GM10266 (cell line): Measurements from ENCODE around the gene HLA-DRB1.
A peak's percentile ranks its signal among the peaks of the same experiment; 100 is the strongest.
"Not testable (repeated sequence)": the region's sequence is repeated elsewhere in the genome, so short reads cannot be mapped to it uniquely, and the experiment has no call there.

Experiments
- DNase-seq: peaks from one replicate; pipeline ENCODE4 v3.0.0; 2012; ENCODE audit errors: extremely low spot score
- TF ChIP-seq, protein P1 (sequence below): IDR thresholded peaks from 2 replicates; pipeline ENCODE4 v1.5.1; 2012; ENCODE audit warnings: mild to moderate bottlenecking, low read depth; ENCODE audit not compliant: control insufficient read depth, insufficient read depth; ENCODE audit errors: missing control alignments

Gene HLA-DRB1

DNA sequence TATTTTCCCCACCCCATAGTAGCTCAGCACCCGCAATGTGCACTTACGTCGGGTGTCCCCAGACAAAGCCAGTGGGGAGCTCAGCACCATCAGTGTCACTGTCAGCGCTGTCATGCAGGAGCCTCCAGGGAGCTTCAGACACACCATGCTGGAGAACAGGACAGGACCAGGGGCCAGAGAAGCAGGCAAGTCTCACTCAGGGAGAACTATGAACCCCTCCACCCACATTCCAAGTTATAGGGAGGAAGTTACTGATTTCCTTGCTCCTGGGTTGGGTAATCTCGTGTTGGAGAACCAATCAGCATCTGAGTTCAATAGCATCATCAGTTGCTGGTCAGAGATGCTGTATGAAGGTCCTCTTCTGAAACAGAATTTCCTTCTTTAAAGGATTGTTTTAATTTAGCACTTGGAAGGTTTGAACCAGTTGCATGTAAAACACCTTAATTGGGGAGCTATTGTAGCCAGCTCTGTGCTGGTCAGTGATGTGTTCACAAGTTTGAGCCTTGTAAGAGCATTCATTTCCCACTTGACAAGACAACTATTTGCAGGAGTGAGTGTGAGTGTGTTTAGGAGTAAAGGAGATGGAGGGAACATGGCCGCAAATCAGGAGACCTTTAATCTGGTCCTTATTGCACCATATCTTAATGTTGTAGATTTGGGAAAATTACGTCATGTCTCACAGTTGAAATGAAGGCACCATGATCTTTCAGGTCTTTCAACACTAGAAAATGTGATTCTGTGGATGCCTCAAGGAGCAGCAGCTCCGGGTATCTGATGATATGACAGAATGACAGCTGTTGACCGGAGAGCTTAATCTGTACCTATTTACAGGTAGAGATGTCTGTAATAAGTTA lies at the start of gene HLA-DRB1:
Gene HLA-DRB1 (minus strand): TSS at position 253 of the 854 bp plus-strand sequence. CDS start 106 bp downstream, at position 147.
- TF ChIP-seq, protein P1, sequence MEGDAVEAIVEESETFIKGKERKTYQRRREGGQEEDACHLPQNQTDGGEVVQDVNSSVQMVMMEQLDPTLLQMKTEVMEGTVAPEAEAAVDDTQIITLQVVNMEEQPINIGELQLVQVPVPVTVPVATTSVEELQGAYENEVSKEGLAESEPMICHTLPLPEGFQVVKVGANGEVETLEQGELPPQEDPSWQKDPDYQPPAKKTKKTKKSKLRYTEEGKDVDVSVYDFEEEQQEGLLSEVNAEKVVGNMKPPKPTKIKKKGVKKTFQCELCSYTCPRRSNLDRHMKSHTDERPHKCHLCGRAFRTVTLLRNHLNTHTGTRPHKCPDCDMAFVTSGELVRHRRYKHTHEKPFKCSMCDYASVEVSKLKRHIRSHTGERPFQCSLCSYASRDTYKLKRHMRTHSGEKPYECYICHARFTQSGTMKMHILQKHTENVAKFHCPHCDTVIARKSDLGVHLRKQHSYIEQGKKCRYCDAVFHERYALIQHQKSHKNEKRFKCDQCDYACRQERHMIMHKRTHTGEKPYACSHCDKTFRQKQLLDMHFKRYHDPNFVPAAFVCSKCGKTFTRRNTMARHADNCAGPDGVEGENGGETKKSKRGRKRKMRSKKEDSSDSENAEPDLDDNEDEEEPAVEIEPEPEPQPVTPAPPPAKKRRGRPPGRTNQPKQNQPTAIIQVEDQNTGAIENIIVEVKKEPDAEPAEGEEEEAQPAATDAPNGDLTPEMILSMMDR: no peak
- DNase-seq: peak; percentile 41

DNA sequence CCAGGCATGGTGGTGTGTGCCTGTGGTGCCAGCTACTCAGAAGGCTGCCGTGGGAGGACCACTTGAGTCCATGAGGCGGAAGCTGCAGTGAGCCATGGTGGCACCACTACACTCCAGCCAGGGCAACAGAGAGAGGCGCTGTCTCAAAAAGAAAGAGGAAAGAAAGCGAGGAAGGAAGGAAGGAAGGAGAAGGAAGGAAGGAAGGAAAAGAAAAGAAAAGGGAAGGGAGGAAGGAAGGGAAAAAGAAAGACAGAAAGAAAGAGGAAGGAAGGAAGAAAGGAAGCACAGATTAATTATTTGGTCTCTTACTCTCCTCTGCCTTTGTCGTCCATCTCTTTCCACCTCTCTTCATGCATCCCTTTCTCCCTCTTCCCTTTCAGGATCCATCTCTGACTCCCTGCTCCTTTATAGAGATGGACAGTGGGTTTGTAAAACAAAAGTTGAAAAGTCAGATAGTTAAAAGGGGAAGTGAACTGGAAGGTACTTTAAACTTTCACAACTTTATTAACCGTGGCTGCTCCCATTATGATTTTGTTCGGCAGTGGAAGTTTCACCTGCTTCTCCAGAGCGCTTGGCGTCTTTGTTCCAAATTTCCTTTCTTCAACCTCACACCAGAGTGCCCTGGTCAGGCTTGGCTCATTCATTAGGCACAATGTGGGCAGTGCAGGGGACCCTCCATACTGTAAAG lies 49.0 kb upstream of the HLA-DRB1 start:
- TF ChIP-seq, protein P1: no peak
- no peak for DNase-seq

DNA sequence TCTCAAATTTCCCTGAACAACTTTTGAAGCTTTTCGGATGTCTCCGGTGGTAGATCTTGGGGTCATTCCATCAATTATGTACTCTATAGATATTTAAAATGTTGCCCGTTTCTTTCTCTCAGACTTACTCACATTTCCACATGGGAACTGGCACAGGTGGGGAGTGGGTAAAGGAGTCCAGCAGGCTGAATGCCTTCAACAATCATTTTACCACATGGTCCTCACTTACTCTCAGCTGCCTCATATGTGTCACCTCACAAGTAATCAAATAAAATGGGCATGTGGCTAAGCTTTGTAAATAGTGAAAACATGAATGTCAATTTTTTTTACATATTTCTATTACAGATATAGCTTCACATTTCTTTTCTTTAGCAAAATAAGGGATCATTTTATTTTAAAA lies 48.2 kb upstream of the HLA-DRB1 start:
- no peak for DNase-seq
- TF ChIP-seq, protein P1: no peak

DNA sequence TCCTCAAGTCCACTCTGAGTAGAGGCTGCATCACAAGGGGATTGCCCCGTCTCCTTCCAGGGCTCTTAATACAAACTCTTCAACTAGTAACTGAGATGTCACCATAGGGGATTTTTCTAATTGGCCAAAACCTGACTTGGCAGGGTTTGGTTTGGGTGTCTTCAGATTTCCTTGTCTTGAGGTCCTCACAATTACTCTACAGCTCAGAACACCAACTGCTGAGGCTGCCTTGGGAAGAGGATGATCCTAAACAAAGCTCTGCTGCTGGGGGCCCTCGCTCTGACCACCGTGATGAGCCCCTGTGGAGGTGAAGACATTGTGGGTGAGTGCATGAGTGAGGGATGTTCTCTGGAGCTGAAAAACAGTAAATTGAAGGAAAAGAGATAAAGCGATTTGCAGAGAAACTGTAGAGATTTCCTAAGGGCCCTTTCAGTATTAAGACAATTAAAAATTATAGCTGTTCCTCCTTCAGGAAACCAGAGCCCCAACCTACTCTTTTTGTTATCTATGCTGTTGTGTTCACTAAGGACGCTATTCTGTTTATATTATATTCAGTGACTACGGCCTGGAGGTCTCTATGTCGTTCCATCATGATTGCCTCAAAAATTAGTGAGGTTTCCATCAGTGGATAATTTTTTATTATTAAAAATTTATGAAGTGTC lies 47.7 kb upstream of the HLA-DRB1 start, which contains the start of gene HLA-DQA1:
Gene HLA-DQA1 (plus strand): TSS at position 188 of the 662 bp plus-strand sequence. CDS start 53 bp downstream, at position 241.
- peak; percentile 71 for DNase-seq
- TF ChIP-seq, protein P1: no peak

DNA sequence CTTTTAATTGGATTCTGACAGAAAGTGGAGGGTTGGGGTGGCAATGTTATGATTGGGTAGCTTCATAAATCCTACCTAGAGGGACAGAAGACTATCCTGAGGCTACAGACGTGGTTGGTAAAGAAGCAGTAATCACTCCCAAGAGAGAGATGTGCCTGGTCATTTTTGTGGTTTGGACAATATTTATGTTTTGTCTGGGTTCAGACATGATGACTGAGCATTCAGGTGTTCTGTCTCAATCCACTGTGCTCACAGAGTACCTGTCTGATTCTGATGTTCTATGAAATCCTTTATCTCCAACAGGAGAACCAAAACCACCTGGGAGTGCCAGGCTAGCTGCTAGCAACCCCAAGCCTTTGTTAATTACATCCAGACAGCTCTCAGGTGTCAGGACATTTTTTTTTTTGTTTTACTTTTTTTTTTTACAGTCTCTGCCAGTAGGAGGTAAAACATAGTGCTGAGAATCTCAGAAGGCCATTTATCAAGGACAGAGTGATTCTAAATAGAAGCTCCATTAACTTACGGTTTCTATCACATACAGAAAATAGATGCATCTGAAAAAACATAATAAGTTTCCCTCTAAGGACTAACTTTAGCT lies 46.0 kb upstream of the HLA-DRB1 start:
- TF ChIP-seq, protein P1: no peak
- no peak for DNase-seq

DNA sequence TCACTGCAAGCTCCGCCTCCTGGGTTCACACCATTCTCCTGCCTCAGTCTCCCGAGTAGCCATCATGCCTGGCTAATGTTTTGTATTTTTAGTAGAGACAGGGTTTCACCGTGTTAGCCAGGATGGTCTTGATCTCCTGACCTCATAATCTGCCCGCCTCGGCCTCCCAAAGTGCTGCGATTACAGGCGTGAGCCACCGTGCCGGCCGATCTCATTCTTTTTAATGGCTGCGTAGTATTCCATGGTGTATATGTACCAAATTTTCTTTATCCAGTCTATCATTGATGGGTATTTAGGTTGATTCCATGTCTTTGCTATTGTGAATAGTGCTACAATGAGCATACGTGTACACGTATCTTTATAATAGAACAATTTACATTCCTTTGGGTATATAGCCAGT lies 40.1 kb upstream of the HLA-DRB1 start:
- not testable (repeated sequence) for DNase-seq

DNA sequence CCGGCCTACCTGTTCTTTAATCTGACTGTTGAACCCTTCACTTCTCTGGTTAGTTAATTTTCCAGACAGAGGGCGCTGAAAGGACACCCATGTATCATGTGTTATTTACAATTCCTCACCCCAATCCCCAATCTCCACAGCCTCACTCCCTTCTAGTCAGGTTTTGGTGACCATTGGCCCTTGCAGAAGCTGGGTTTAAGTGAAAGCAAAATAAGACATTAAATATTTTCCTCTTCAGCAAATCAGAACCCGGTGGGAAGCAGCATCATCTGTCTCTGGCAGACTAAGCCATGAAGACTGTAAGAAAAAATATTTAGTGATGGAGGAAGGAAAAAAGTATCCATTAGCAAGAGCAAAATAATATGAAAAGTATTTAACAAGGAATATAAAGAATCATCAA lies 38.2 kb upstream of the HLA-DRB1 start:
- peak; percentile 47 for DNase-seq
- TF ChIP-seq, protein P1: no peak
